ENCODE results near the gene EYA4. TPM values are rescaled to one million over a fixed set of nuclear protein-coding genes. Genes with fewer than 3 reads are reported as not detected.

Gene EYA4
- total and polyA plus RNA-seq, 7 donors, result 0.01 to 8.6 (median 0.82) TPM; not detected in 2

GRCh38 chr6:133360194-133360593, 119.0 kb downstream of the EYA4 start:
- Histone ChIP-seq H3K27me3 (no peaks in the 10 kb centered on the region), H3K9me3 (no peaks in the 10 kb centered on the region), H3K36me3 (no peaks in the 10 kb centered on the region), H3K27ac (no peak overlapping the region), H3K4me3 (no peak overlapping the region), H3K4me1 (no peaks in the 10 kb centered on the region)
- no peak for TF ChIP-seq POLR2A (IDR thresholded peaks at IDR 0.05)
- TF ChIP-seq CTCF (IDR thresholded peaks at IDR 0.05), result no peak
- no peak for TF ChIP-seq EP300 (IDR thresholded peaks at IDR 0.05)
- TF ChIP-seq POLR2AphosphoS5 (IDR thresholded peaks at IDR 0.05), result no peak
- no peak for DNase-seq
- intact Hi-C loops (cut with DNase I), result no loop called here
- 85 to 91% methylated on average over 5 of the region's 5 CpGs for WGBS, 2 donors

GRCh38 chr6:133362813-133363212, 121.7 kb downstream of the EYA4 start:
- no peaks in the 10 kb centered on the region for H3K4me1 ChIP-seq
- intact Hi-C loops (cut with DNase I), result no loop called here

GRCh38 chr6:133368664-133369063, 127.5 kb downstream of the EYA4 start:
- DNase-seq, result no peak
- H3K9me3 ChIP-seq, result no peaks in the 10 kb centered on the region
- H3K4me1 ChIP-seq, result no peaks in the 10 kb centered on the region
- H3K27me3 ChIP-seq, result no peaks in the 10 kb centered on the region
- no peak overlapping the region for H3K4me3 ChIP-seq
- 32 to 62% methylated on average over 5 of the region's 5 CpGs for WGBS, 2 donors
- no peak overlapping the region for H3K27ac ChIP-seq
- H3K36me3 ChIP-seq, result no peaks in the 10 kb centered on the region
- TF ChIP-seq POLR2A (IDR thresholded peaks at IDR 0.05) (no peak), POLR2AphosphoS5 (IDR thresholded peaks at IDR 0.05) (no peak), CTCF (IDR thresholded peaks at IDR 0.05) (no peak), EP300 (IDR thresholded peaks at IDR 0.05) (no peak)
- intact Hi-C loops (cut with DNase I), result no loop called here

More at GRCh38 chr6:133362813-133363212, 121.7 kb downstream of the EYA4 start:
- 45 to 69% methylated on average over 4 of the region's 4 CpGs for WGBS, 2 donors
- no peak for DNase-seq
- Histone ChIP-seq H3K27ac (no peak overlapping the region), H3K9me3 (no peaks in the 10 kb centered on the region), H3K4me3 (no peak overlapping the region), H3K36me3 (no peaks in the 10 kb centered on the region), H3K27me3 (no peaks in the 10 kb centered on the region)
- TF ChIP-seq POLR2A (IDR thresholded peaks at IDR 0.05), result no peak
- TF ChIP-seq POLR2AphosphoS5 (IDR thresholded peaks at IDR 0.05), result no peak

GRCh38 chr6:133369773-133370272, 128.7 kb downstream of the EYA4 start:
- TF ChIP-seq CTCF (IDR thresholded peaks at IDR 0.05) (no peak), POLR2A (IDR thresholded peaks at IDR 0.05) (no peak), POLR2AphosphoS5 (IDR thresholded peaks at IDR 0.05) (no peak), EP300 (IDR thresholded peaks at IDR 0.05) (no peak)
- no peaks in the 10 kb centered on the region for H3K9me3 ChIP-seq
- no peak overlapping the region for H3K4me3 ChIP-seq
- H3K27ac ChIP-seq, result no peak overlapping the region
- DNase-seq, result no peak
- H3K27me3 ChIP-seq, result no peaks in the 10 kb centered on the region
- intact Hi-C loops (cut with DNase I), result no loop called here
- WGBS, 2 donors, result 15 to 52% methylated on average over 7 of the region's 7 CpGs
- H3K36me3 ChIP-seq, result no peaks in the 10 kb centered on the region
- H3K4me1 ChIP-seq, result no peaks in the 10 kb centered on the region

GRCh38 chr6:133376743-133377142, 135.6 kb downstream of the EYA4 start:
- Histone ChIP-seq H3K4me1 (no peaks in the 10 kb centered on the region), H3K27me3 (no peaks in the 10 kb centered on the region), H3K9me3 (no peaks in the 10 kb centered on the region), H3K27ac (no peak overlapping the region), H3K4me3 (no peak overlapping the region), H3K36me3 (no peaks in the 10 kb centered on the region)
- 89 to 93% methylated on average over 1 of the region's 1 CpG for WGBS, 2 donors
- intact Hi-C loops (cut with DNase I), result no loop called here
- no peak for TF ChIP-seq CTCF (IDR thresholded peaks at IDR 0.05)
- DNase-seq, result no peak
